ENCODE data around the gene MICB.
A peak's percentile ranks its signal among the peaks of the same experiment; 100 is the strongest.

The MICB gene

GRCh38 chr6:31528307-31528777 is 30.4 kb downstream of the MICB start:
- DNase-seq (ENCODE audit: low spot score) = no peak
- Histone ChIP-seq H3K36me3 (ENCODE audit: low read depth) (peaks cover 34% of the 10 kb centered on the region), H3K27me3 (ENCODE audit: insufficient read depth, poor library complexity, severe bottlenecking) (no peaks in the 10 kb centered on the region), H3K9me3 (ENCODE audit: severe bottlenecking) (no peaks in the 10 kb centered on the region), H3K4me1 (ENCODE audit: insufficient read depth, poor library complexity, severe bottlenecking) (no peaks in the 10 kb centered on the region), H3K4me3 (ENCODE audit: severe bottlenecking) (no peak overlapping the region), H3K27ac (ENCODE audit: poor library complexity, severe bottlenecking) (no peak overlapping the region)
- ATAC-seq (ENCODE audit: low read depth) = peak; percentile 4; the same call in 2 of the 3 replicates
- TF ChIP-seq, protein P1, sequence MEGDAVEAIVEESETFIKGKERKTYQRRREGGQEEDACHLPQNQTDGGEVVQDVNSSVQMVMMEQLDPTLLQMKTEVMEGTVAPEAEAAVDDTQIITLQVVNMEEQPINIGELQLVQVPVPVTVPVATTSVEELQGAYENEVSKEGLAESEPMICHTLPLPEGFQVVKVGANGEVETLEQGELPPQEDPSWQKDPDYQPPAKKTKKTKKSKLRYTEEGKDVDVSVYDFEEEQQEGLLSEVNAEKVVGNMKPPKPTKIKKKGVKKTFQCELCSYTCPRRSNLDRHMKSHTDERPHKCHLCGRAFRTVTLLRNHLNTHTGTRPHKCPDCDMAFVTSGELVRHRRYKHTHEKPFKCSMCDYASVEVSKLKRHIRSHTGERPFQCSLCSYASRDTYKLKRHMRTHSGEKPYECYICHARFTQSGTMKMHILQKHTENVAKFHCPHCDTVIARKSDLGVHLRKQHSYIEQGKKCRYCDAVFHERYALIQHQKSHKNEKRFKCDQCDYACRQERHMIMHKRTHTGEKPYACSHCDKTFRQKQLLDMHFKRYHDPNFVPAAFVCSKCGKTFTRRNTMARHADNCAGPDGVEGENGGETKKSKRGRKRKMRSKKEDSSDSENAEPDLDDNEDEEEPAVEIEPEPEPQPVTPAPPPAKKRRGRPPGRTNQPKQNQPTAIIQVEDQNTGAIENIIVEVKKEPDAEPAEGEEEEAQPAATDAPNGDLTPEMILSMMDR (IDR thresholded peaks at IDR 0.05; ENCODE audit: poor library complexity, severe bottlenecking) = no peak

DNA sequence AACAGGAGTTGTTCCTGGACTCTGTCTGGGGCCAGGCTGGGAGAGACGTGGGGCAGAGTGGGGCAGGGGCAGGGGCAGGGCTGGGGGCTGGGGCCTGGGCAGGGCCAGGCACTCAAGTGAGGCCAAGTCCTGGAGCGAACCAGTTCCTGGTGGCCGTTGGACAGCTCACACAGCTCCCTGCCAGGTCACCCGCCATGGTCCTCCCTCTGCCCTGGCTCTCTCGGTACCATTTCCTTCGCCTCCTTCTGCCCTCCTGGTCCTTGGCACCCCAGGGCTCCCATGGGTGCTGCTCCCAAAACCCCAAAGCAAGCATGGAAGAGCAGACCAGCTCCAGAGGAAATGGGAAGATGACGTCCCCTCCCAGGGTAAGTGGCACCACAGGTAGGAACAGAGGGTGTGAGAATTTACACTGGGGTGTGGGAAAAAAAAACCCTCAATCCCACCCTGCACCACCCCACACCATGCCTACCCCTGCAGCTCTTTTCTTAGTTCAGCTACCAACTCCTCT is 30.9 kb downstream of the MICB start, which contains the start of gene MCCD1:
MCCD1 (plus strand) TSS at position 142 of the 508 bp plus-strand sequence; CDS start at position 195, 53 bp downstream.
- no peaks in the 10 kb centered on the region for H3K27me3 ChIP-seq (ENCODE audit: insufficient read depth, poor library complexity, severe bottlenecking)
- TF ChIP-seq, protein P1 (IDR thresholded peaks at IDR 0.05; ENCODE audit: poor library complexity, severe bottlenecking) = no peak
- H3K4me1 ChIP-seq (ENCODE audit: insufficient read depth, poor library complexity, severe bottlenecking) = no peaks in the 10 kb centered on the region
- no peaks in the 10 kb centered on the region for H3K9me3 ChIP-seq (ENCODE audit: severe bottlenecking)
- H3K4me3 ChIP-seq (ENCODE audit: severe bottlenecking) = no peak within 1 kb of the TSS
- peaks cover 39% of the 10 kb centered on the region for H3K36me3 ChIP-seq (ENCODE audit: low read depth)
- H3K27ac ChIP-seq (ENCODE audit: poor library complexity, severe bottlenecking) = no peak within 1 kb of the TSS
- DNase-seq (ENCODE audit: low spot score) (no peak), ATAC-seq (ENCODE audit: low read depth) (peak; percentile 13)

DNA sequence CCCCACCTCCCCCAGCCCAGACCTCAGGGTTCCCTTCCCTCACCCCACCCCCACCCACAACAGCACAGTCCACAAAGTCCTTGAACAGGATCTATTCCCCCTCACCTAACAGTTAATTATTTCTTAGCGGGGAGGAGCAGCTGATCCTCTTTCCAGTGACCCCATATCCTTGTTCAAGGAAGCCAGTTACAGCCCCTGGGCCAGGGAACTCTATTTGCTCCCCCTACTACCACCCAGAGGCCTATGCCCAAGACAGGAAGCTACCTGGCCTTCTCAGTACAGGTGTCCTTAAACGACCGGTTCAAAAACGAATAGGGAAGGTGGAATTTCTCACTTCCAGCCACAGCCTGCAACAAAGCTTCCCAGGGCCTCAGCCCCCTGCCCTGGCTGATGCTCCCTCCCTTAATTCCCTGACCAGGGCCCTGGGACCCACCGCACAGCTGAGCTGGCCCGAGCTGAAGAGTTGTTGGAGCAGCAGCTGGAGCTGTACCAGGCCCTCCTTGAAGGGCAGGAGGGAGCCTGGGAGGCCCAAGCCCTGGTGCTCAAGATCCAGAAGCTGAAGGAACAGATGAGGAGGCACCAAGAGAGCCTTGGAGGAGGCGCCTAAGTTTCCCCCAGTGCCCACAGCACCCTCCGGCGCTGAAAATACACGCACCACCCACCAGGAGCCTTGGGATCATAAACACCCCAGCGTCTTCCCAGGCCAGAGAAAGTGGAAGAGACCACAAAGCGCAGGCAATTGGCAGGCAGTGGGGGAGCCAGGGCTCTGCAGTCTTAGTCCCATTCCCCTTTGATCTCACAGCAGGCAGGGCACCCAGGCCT is 31.6 kb downstream of the MICB start:
- Histone ChIP-seq H3K9me3 (ENCODE audit: severe bottlenecking) (no peaks in the 10 kb centered on the region), H3K27ac (ENCODE audit: poor library complexity, severe bottlenecking) (no peak overlapping the region), H3K4me1 (ENCODE audit: insufficient read depth, poor library complexity, severe bottlenecking) (no peaks in the 10 kb centered on the region), H3K27me3 (ENCODE audit: insufficient read depth, poor library complexity, severe bottlenecking) (no peaks in the 10 kb centered on the region), H3K4me3 (ENCODE audit: severe bottlenecking) (no peak overlapping the region), H3K36me3 (ENCODE audit: low read depth) (peaks cover 46% of the 10 kb centered on the region)
- no peak for DNase-seq (ENCODE audit: low spot score)
- peak; percentile 31 for ATAC-seq (ENCODE audit: low read depth)
- TF ChIP-seq, protein P1 (IDR thresholded peaks at IDR 0.05; ENCODE audit: poor library complexity, severe bottlenecking) = no peak

DNA sequence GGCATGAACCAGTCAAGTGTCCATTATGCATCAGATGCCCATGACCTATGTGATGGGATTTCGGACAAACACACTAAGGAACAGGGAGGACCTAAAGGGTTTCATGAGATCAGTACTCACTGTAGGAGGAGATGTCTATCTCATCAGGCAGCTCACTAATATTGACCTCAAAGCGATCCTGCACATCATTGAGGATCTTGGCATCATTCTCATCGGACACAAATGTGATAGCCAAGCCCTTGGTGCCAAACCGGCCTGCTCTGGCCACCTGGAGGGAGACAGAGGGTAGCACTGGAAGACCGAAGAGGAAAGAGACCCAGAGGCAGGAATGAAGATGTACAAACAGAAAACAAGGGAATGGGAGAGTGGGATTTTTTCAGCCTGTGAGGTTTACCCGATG is 32.7 kb downstream of the MICB start:
- ATAC-seq (ENCODE audit: low read depth) (no peak), DNase-seq (ENCODE audit: low spot score) (no peak)
- Histone ChIP-seq H3K27ac (ENCODE audit: poor library complexity, severe bottlenecking) (no peak overlapping the region), H3K9me3 (ENCODE audit: severe bottlenecking) (no peaks in the 10 kb centered on the region), H3K4me3 (ENCODE audit: severe bottlenecking) (no peak overlapping the region), H3K36me3 (ENCODE audit: low read depth) (peaks cover 57% of the 10 kb centered on the region), H3K27me3 (ENCODE audit: insufficient read depth, poor library complexity, severe bottlenecking) (no peaks in the 10 kb centered on the region), H3K4me1 (ENCODE audit: insufficient read depth, poor library complexity, severe bottlenecking) (no peaks in the 10 kb centered on the region)
- TF ChIP-seq, protein P1 (IDR thresholded peaks at IDR 0.05; ENCODE audit: poor library complexity, severe bottlenecking) = no peak

Data from RWPE2 (cell line).